Stimulated activated CD8-positive, alpha-beta memory T cell treated with anti-CD3 and anti-CD28 coated beads, Interleukin-4, amount 100 ng/mL, for 4 hours (primary cell): ENCODE measurements around the gene ARHGAP35.

Experiments used
- DNase-seq, 2 donors: peaks; one replicate each; pipeline ENCODE4 v3.0.0-alpha.2; 2020; ENCODE audit warnings: low read depth in 2 of 2, low spot score in 1 of 2

Gene ARHGAP35

GRCh38 chr19:46902402-46902766 lies 41.6 kb downstream of the ARHGAP35 start:
- no peak for DNase-seq

- DNase-seq: no peak
These were observed 42.7 kb downstream of the ARHGAP35 start for GRCh38 chr19:46903458-46903857.

DNA sequence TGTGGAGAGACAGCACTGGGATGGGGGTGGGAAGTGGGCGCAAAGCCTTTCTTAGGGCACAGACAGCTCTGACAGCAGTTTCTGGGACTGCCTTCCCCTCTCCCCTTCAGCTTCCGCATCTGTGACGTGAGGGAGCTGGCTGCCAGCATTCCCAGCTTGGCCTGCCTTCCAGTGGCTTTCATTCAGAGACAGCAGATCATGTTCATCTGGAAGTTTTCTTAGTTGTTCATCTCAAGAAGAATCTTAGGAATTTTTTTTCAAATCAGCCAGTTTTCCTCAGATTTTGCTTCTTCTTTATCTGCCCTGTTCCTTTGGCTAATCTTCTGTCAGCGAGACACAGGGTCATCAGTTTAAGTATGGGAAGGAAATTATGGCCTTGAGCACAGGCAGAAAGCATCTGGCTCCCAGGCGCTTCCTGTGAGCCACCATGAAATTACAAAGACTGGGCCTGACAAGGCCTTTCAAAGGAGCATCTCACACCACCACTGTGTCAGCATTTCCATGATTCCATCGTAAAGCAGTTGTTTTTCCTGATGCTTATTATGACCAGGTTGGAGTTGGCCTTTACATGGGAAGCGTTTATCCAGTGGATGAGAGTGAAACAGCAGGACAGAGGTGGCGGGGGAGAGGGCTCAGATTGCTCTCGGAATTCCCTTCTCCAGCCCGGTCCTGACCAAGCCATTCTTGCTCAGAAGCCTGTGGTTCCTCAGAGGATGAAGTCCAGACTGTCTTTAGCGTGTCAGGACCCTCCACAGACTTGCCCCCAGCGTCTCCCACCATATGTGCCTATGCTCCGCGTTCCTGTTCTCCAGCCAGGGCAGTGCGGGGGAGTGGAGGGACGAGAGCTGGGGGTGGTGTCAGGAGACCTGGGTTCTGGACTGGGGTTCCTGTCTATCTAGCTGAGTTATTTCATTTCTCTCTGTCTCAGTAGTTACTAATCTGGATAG lies 43.6 kb downstream of the ARHGAP35 start:
- no peak for DNase-seq

DNA sequence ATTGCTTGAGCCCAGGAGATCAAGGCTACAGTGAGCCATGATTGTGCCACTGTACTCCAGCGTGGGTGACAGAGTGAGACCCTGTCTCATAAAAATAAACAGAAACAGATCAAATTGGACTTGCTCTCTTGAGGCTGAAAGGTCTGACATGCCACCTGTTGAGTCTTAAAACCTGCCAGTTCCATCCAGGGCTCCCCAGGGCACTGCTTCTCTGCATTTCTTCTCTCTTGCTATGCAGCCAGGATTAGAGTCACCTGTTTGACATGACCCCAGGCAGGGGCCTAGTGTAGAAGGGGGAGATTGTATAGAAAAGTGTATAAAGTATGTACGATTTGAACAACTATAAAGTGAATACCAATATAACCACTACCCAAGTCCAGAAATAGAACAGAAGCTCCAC lies 45.4 kb downstream of the ARHGAP35 start:
- DNase-seq: no peak

DNA sequence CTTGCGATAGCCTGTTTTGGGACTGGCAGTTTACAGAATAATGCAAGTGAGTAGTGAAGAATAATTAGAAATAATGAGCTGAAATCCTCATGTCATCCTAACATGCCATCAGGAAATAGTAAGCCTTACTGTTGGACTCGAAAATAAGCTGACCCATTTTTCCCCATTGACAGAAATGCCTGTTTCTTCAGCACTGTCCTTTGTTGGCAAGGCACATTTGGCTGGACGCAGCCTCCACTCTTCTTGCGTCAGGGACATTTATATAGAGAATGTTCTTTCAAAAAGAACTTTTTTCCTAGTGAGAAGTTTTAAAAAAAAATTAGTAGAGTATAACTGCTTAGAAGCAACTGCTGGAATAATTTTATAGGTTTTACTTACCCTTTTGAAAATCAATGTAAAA lies 47.1 kb downstream of the ARHGAP35 start:
- no peak for DNase-seq

DNA sequence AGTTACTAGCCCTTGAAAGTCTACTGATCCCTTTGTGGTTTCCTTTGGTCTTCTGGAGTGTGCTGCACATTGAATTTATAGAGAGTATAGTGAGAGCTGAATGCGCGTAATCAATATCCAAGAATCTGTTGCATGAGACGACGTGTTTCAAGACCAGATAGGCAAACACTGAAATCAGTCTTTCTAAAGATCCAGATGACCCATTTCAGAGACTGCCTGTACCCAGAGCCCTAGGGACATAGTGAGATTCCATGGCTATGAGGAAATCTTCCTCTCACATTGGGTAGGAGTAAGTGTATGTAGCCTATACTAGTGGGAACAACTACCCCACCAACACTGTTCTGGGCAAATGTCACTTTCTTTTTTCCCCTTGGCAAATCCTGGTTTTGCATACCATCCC lies 48.6 kb downstream of the ARHGAP35 start:
- DNase-seq: no peak
